K562 (cell line): Measurements from ENCODE around the gene KCNK1. TPM values are rescaled to one million over a fixed set of nuclear protein-coding genes. Genes with fewer than 3 reads are reported as not detected.

Experiments used
- ASH1L ChIP-seq: fragments of 450-650 bp; IDR thresholded peaks from 2 replicates; pipeline ENCODE4 v1.6.1; 2018; ENCODE audit warnings: borderline replicate concordance, mild to moderate bottlenecking, low read depth; ENCODE audit not compliant: partially characterized antibody
- CBFA2T2 ChIP-seq: fragments of 450-650 bp; conservative IDR thresholded peaks from 2 replicates; pipeline ENCODE4 v1.6.1; 2017; ENCODE audit warnings: mild to moderate bottlenecking
- ID3 ChIP-seq, 2 experiments: fragments of 250-450 bp in 1 of 2; fragments of 450-650 bp in 1 of 2; sonication (Bioruptor Pico) in 1 of 2; IDR thresholded peaks; 2 replicates each; pipeline versions ENCODE4 v1.6.1 to v1.8.0; 2016 to 2021; ENCODE audit warnings: mild to moderate bottlenecking in 2 of 2, moderate library complexity in 2 of 2, missing compliant biosample characterization in 1 of 2, missing genetic modification characterization in 1 of 2
- IRF1 ChIP-seq: sonication (generic); formaldehyde crosslinking; IDR thresholded peaks from 2 replicates; pipeline ENCODE4 v1.8.0; 2022; ENCODE audit warnings: missing genetic modification reagents, mild to moderate bottlenecking, borderline replicate concordance
- KAT7 ChIP-seq: sonication (generic); formaldehyde crosslinking; IDR thresholded peaks from 2 replicates; pipeline ENCODE4 v1.8.0; 2022; ENCODE audit warnings: missing genetic modification reagents, mild to moderate bottlenecking, borderline replicate concordance
- KDM1A ChIP-seq, 2 experiments: fragments of 450-650 bp; IDR thresholded peaks; 2 replicates each; pipeline ENCODE4 v1.6.1; 2016; ENCODE audit warnings: mild to moderate bottlenecking in 2 of 2
- MAFF ChIP-seq: IDR thresholded peaks from 2 replicates; pipeline ENCODE4 v1.6.1; 2012; ENCODE audit warnings: low read length, improper control_type of control experiment
- MEIS2 ChIP-seq: fragments of 450-650 bp; IDR thresholded peaks from 2 replicates; pipeline ENCODE4 v1.6.1; 2014; ENCODE audit warnings: mild to moderate bottlenecking; ENCODE audit not compliant: partially characterized antibody
- NELFE ChIP-seq: IDR thresholded peaks from 2 replicates; pipeline ENCODE4 v1.6.1; 2011; ENCODE audit warnings: mild to moderate bottlenecking; ENCODE audit not compliant: insufficient read depth, insufficient read length
- NEUROD1 ChIP-seq: fragments of 150-350 bp; IDR thresholded peaks from 2 replicates; pipeline ENCODE4 v1.6.1; 2014; ENCODE audit warnings: borderline replicate concordance, low read length, low read depth; ENCODE audit not compliant: partially characterized antibody
- NFRKB ChIP-seq: fragments of 450-650 bp; IDR thresholded peaks from 2 replicates; pipeline ENCODE4 v1.6.1; 2016; ENCODE audit warnings: low read depth
- RHOXF2B ChIP-seq: fragments of 250-450 bp; sonication (Bioruptor Pico); conservative IDR thresholded peaks from 2 replicates; pipeline ENCODE4 v1.5.1; 2021
- SMARCA4 ChIP-seq: fragments of 450-650 bp; IDR thresholded peaks from 2 replicates; pipeline ENCODE4 v1.6.1; 2016
- TEAD4 ChIP-seq, 2 experiments: sonication (generic) in 1 of 2; formaldehyde crosslinking in 1 of 2; IDR thresholded peaks; 2 replicates each; pipeline versions ENCODE4 v1.6.1 to v1.8.0; 2012 to 2022; ENCODE audit warnings: borderline replicate concordance in 1 of 2, inconsistent platforms in 1 of 2, low read length in 1 of 2, mild to moderate bottlenecking in 1 of 2, missing genetic modification reagents in 1 of 2
- USF2 ChIP-seq: sonication (generic); formaldehyde crosslinking; IDR thresholded peaks from 2 replicates; pipeline ENCODE4 v1.5.0; 2020; ENCODE audit warnings: missing genetic modification reagents
- ZNF584 ChIP-seq: fragments of 200-800 bp; sonication (Bioruptor generic); IDR thresholded peaks from 2 replicates; pipeline ENCODE4 v1.6.1; 2016; ENCODE audit warnings: low read depth, mild to moderate bottlenecking, missing genetic modification characterization, missing compliant biosample characterization
- polyA plus RNA-seq, 8 experiments: library from polyadenylated mRNA; depleted of rRNA in 4 of 8; stranded (reverse) in 5 of 8; unstranded in 3 of 8; fragments of >200 nt; fragmentation: Nextera tagmentation in 2 of 8; fragmentation: Illumina TruSeq in 1 of 8; extraction: Ambion mirVana in 2 of 8; extraction: Trizol in 1 of 8; gene quantifications; 2 replicates each; pipeline versions ENCODE4 v1.2.1 to v1.2.3, GENCODE V29; 2011 to 2014; ENCODE audit warnings: inconsistent platforms in 1 of 8, missing spikeins in 1 of 8
- total RNA-seq, 7 experiments: library from RNA; depleted of rRNA in 6 of 7; stranded (reverse); fragments of >200 nt in 6 of 7; fragmentation: Illumina TruSeq in 2 of 7; extraction: Trizol in 2 of 7; gene quantifications; 2 replicates each; pipeline versions ENCODE4 v1.2.1 to v1.2.3, GENCODE V29; 2011 to 2021; ENCODE audit warnings: low replicate concordance in 1 of 7
- TF ChIP-seq, protein P1 (sequence below): IDR thresholded peaks from 2 replicates; pipeline ENCODE4 v1.6.1; 2014; ENCODE audit warnings: antibody characterized with exemption
- TF ChIP-seq, protein P2 (sequence below): fragments of 450-650 bp; formaldehyde crosslinking; IDR thresholded peaks from 2 replicates; pipeline ENCODE4 v1.4.0; 2020; ENCODE audit warnings: mild to moderate bottlenecking

KCNK1 gene
- total and polyA plus RNA-seq, 9 of the 15 experiments (the other 6 are each of a cell fraction or from before 2014, with no cell fraction given) = 3.1 to 22.7 (median 6.0) TPM

DNA sequence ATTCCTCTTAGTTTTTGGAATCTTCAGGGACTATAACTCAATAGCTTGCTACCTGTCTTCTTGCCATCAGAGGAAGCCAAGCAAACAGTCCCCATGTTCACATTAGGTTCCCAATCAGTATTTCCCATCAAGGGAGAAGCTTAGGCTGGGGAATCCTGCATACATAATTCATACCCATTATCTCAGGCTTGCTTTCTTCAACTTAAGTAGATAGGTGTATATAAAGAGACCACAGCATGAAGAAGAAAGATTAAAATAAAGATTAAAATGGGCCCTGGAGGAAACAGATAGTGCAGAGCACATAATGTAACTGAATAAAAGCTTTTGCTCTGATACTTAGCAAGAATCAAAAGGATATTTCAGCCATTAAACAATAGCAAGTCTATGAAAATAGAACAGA lies 29.0 kb upstream of the KCNK1 start (continued):
- no peak for TF ChIP-seq USF2
- no peak for TF ChIP-seq ASH1L
- TF ChIP-seq MEIS2 = peak; percentile 37
- no peak for TF ChIP-seq RHOXF2B (CRISPR knock-in tag)
- TF ChIP-seq ID3 (CRISPR knock-in tag; IDR thresholded peaks at IDR 0.05) = no peak
- no peak for TF ChIP-seq ID3 (tag; IDR thresholded peaks at IDR 0.05)
- TF ChIP-seq KAT7 = no peak
- TF ChIP-seq, protein P1, sequence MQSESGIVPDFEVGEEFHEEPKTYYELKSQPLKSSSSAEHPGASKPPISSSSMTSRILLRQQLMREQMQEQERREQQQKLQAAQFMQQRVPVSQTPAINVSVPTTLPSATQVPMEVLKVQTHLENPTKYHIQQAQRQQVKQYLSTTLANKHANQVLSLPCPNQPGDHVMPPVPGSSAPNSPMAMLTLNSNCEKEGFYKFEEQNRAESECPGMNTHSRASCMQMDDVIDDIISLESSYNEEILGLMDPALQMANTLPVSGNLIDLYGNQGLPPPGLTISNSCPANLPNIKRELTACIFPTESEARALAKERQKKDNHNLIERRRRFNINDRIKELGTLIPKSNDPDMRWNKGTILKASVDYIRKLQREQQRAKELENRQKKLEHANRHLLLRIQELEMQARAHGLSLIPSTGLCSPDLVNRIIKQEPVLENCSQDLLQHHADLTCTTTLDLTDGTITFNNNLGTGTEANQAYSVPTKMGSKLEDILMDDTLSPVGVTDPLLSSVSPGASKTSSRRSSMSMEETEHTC = no peak
- TF ChIP-seq NFRKB = no peak
- no peak for TF ChIP-seq NELFE
- peak; percentile 76 for TF ChIP-seq TEAD4 (IDR thresholded peaks at IDR 0.05; ENCODE audit: low read length)
- TF ChIP-seq TEAD4 (CRISPR knock-in tag; IDR thresholded peaks at IDR 0.05; ENCODE audit: borderline replicate concordance) = no peak
- TF ChIP-seq NEUROD1 = no peak
- TF ChIP-seq KDM1A (IDR thresholded peaks at IDR 0.05) = peak in 1 of 2 experiments; percentile 11; a peak in 1 of 4 replicates
- no peak for TF ChIP-seq MAFF
- peak; percentile 37 for TF ChIP-seq CBFA2T2
- no peak for TF ChIP-seq ZNF584 (CRISPR knock-in tag)
- TF ChIP-seq IRF1 (CRISPR knock-in tag) = no peak
- 0 out of 2 replicates have a peak, but pooled peaks have one; percentile 34 for TF ChIP-seq SMARCA4
- TF ChIP-seq, protein P2, sequence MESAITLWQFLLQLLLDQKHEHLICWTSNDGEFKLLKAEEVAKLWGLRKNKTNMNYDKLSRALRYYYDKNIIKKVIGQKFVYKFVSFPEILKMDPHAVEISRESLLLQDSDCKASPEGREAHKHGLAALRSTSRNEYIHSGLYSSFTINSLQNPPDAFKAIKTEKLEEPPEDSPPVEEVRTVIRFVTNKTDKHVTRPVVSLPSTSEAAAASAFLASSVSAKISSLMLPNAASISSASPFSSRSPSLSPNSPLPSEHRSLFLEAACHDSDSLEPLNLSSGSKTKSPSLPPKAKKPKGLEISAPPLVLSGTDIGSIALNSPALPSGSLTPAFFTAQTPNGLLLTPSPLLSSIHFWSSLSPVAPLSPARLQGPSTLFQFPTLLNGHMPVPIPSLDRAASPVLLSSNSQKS (CRISPR knock-in tag) = no peak
